ENCODE results near the gene ADGRD1.
"Not testable (repeated sequence)": the region's sequence is repeated elsewhere in the genome, so short reads cannot be mapped to it uniquely, and the experiment has no call there.

ADGRD1 gene

GRCh38 chr12:130953771-130954543 lies at the start of gene ADGRD1:
Gene ADGRD1, plus strand, starts transcription at chr12:130953907. Its CDS starts 559 bp downstream, at chr12:130954466.
- DNase-seq (ENCODE audit: low read depth in 3 of 3, low spot score in 1 of 3): no peak

- DNase-seq (ENCODE audit: low read depth in 3 of 3, low spot score in 1 of 3): no peak
These were observed 49.6 kb upstream of the ADGRD1 start for GRCh38 chr12:130904064-130904463.

- not testable (repeated sequence) for DNase-seq (ENCODE audit: low read depth in 3 of 3, low spot score in 1 of 3)
These were observed 48.7 kb upstream of the ADGRD1 start for GRCh38 chr12:130904936-130905455.

- no peak for DNase-seq (ENCODE audit: low read depth in 3 of 3, low spot score in 1 of 3)
These were observed 44.6 kb upstream of the ADGRD1 start for GRCh38 chr12:130909111-130909510.

GRCh38 chr12:130911193-130911592 lies 42.5 kb upstream of the ADGRD1 start:
- DNase-seq (ENCODE audit: low read depth in 3 of 3, low spot score in 1 of 3): no peak

GRCh38 chr12:130911933-130912332 lies 41.8 kb upstream of the ADGRD1 start:
- no peak for DNase-seq (ENCODE audit: low read depth in 3 of 3, low spot score in 1 of 3)

GRCh38 chr12:130916241-130916911 lies 37.3 kb upstream of the ADGRD1 start:
- DNase-seq (ENCODE audit: low read depth in 3 of 3, low spot score in 1 of 3): no peak

GRCh38 chr12:130917607-130918006 lies 36.1 kb upstream of the ADGRD1 start:
- no peak for DNase-seq (ENCODE audit: low read depth in 3 of 3, low spot score in 1 of 3)

- DNase-seq (ENCODE audit: low read depth in 3 of 3, low spot score in 1 of 3): no peak
These were observed 34.6 kb upstream of the ADGRD1 start for GRCh38 chr12:130919086-130919485.

- DNase-seq (ENCODE audit: low read depth in 3 of 3, low spot score in 1 of 3): no peak
These were observed 33.5 kb upstream of the ADGRD1 start for GRCh38 chr12:130920119-130920703.

GRCh38 chr12:130920723-130921381 lies 32.9 kb upstream of the ADGRD1 start:
- no peak for DNase-seq (ENCODE audit: low read depth in 3 of 3, low spot score in 1 of 3)

- no peak for DNase-seq (ENCODE audit: low read depth in 3 of 3, low spot score in 1 of 3)
These were observed 31.2 kb upstream of the ADGRD1 start for GRCh38 chr12:130922511-130922953.

- DNase-seq (ENCODE audit: low read depth in 3 of 3, low spot score in 1 of 3): no peak
These were observed 28.6 kb upstream of the ADGRD1 start for GRCh38 chr12:130924966-130925665.

- DNase-seq (ENCODE audit: low read depth in 3 of 3, low spot score in 1 of 3): no peak
These were observed 28.1 kb upstream of the ADGRD1 start for GRCh38 chr12:130925666-130926015.

GRCh38 chr12:130929363-130929762 lies 24.3 kb upstream of the ADGRD1 start:
- no peak for DNase-seq (ENCODE audit: low read depth in 3 of 3, low spot score in 1 of 3)

- DNase-seq (ENCODE audit: low read depth in 3 of 3, low spot score in 1 of 3): no peak
These were observed 21.4 kb upstream of the ADGRD1 start for GRCh38 chr12:130932061-130932930.

GRCh38 chr12:130933269-130933995 lies 20.3 kb upstream of the ADGRD1 start:
- DNase-seq (ENCODE audit: low read depth in 3 of 3, low spot score in 1 of 3): no peak

- no peak for DNase-seq (ENCODE audit: low read depth in 3 of 3, low spot score in 1 of 3)
These were observed 19.0 kb upstream of the ADGRD1 start for GRCh38 chr12:130934753-130935152.

- no peak for DNase-seq (ENCODE audit: low read depth in 3 of 3, low spot score in 1 of 3)
These were observed 17.1 kb upstream of the ADGRD1 start for GRCh38 chr12:130936561-130936960.

Measured in stimulated activated CD4-positive, alpha-beta T cell treated with anti-CD3 and anti-CD28 coated beads, TNF-alpha, amount 100 ng/mL, for 1 hour (primary cell).